SU-DHL-6 (cell line): Measurements from ENCODE around the gene KLHL30.

Source experiments
- H2AFZ ChIP-seq: fragments of 200-600 bp; sonication (generic); 2 replicates; pipeline ENCODE4 v1.6.1; 2014; ENCODE audit warnings: low read depth, mild to moderate bottlenecking, moderate library complexity, mixed read lengths, antibody characterized with exemption, low read length; ENCODE audit not compliant: severe bottlenecking
- H3F3A ChIP-seq: fragments of 200-600 bp; shearing (Covaris generic); 2 replicates; pipeline ENCODE4 v1.6.0; 2016; ENCODE audit warnings: antibody characterized with exemption, mild to moderate bottlenecking; ENCODE audit not compliant: insufficient read depth
- H3K27ac ChIP-seq: fragments of 200-600 bp; sonication (generic); 2 replicates; pipeline ENCODE4 v1.5.1; 2016; ENCODE audit warnings: low read depth, mild to moderate bottlenecking, low read length, moderate library complexity, mixed read lengths
- H3K27me3 ChIP-seq: fragments of 200-600 bp; sonication (generic), shearing (Covaris generic); 2 replicates; pipeline ENCODE4 v1.6.0; 2014; ENCODE audit warnings: mild to moderate bottlenecking, low read length
- H3K36me3 ChIP-seq: fragments of 200-600 bp; sonication (generic); 2 replicates; pipeline ENCODE4 v1.6.1; 2014; ENCODE audit warnings: mild to moderate bottlenecking, low read length, mixed read lengths
- H3K4me2 ChIP-seq: fragments of 300-600, 200-600 bp; shearing (Covaris generic), sonication (generic); 2 replicates; pipeline ENCODE4 v1.6.0; 2014; ENCODE audit warnings: low read length, low read depth, mild to moderate bottlenecking; ENCODE audit not compliant: poor library complexity, severe bottlenecking
- H3K4me3 ChIP-seq: fragments of 200-600 bp; sonication (generic); 2 replicates; pipeline ENCODE4 v1.5.1; 2014; ENCODE audit warnings: antibody characterized with exemption, low read length, mild to moderate bottlenecking, mixed read lengths; ENCODE audit not compliant: insufficient read depth, poor library complexity, severe bottlenecking
- H3K79me2 ChIP-seq: fragments of 200-600 bp; sonication (generic); 2 replicates; pipeline ENCODE4 v1.6.1; 2014; ENCODE audit warnings: mild to moderate bottlenecking, low read length, moderate library complexity; ENCODE audit not compliant: insufficient read depth
- H3K9ac ChIP-seq: fragments of 200-600 bp; sonication (generic); 2 replicates; pipeline ENCODE4 v1.7.0; 2014; ENCODE audit warnings: mild to moderate bottlenecking, low read length
- H3K9me2 ChIP-seq: fragments of 200-600 bp; sonication (generic); replicated peaks from 2 replicates; pipeline ENCODE4 v1.6.1; 2014; ENCODE audit warnings: low read length; ENCODE audit not compliant: insufficient read depth
- H3K9me3 ChIP-seq: fragments of 200-600 bp; sonication (generic); 2 replicates; pipeline ENCODE4 v1.6.1; 2014; ENCODE audit warnings: low read length, mixed read lengths; ENCODE audit not compliant: insufficient read depth
- H4K20me1 ChIP-seq: fragments of 200-600 bp; sonication (generic); 2 replicates; pipeline ENCODE4 v1.6.1; 2014; ENCODE audit warnings: low read depth, mild to moderate bottlenecking, antibody characterized with exemption, low read length, moderate library complexity, mixed read lengths
- CTCF ChIP-seq: fragments of 200-600 bp; sonication (generic); IDR thresholded peaks from one replicate; pipeline ENCODE4 v1.5.1; 2017; ENCODE audit warnings: antibody characterized with exemption, mild to moderate bottlenecking, low read length, moderate library complexity; ENCODE audit not compliant: insufficient read depth, poor library complexity, severe bottlenecking
- EZH2phosphoT487 ChIP-seq: fragments of 200-600 bp; sonication (generic), shearing (Covaris generic); conservative IDR thresholded peaks from 2 replicates; pipeline ENCODE4 v1.6.1; 2018; ENCODE audit warnings: mild to moderate bottlenecking, antibody characterized with exemption, low read length, moderate library complexity, mixed read lengths

Gene KLHL30

GRCh38 chr2:238095143-238095542 lies 43.3 kb upstream of the KLHL30 start:
- Histone ChIP-seq H2AFZ (no peak overlapping the region), H3K9me2 (no peaks in the 10 kb centered on the region), H3K4me2 (no peak overlapping the region), H3K9me3 (no peaks in the 10 kb centered on the region), H3F3A (0 out of 2 replicates have a peak, but pooled peaks cover 5% of the 10 kb centered on the region), H3K36me3 (no peaks in the 10 kb centered on the region), H3K4me3 (no peak overlapping the region), H3K9ac (no peak overlapping the region), H4K20me1 (no peaks in the 10 kb centered on the region), H3K79me2 (no peaks in the 10 kb centered on the region), H3K27me3 (no peaks in the 10 kb centered on the region), H3K27ac (no peak overlapping the region)
- TF ChIP-seq EZH2phosphoT487 (no peak), CTCF (no peak)

GRCh38 chr2:238096311-238097011 lies 42.0 kb upstream of the KLHL30 start:
- Histone ChIP-seq H3K79me2 (no peaks in the 10 kb centered on the region), H3K9ac (no peak overlapping the region), H2AFZ (no peak overlapping the region), H3K27ac (no peak overlapping the region), H3K4me2 (no peak overlapping the region), H4K20me1 (no peaks in the 10 kb centered on the region), H3F3A (0 out of 2 replicates have a peak, but pooled peaks cover 5% of the 10 kb centered on the region), H3K4me3 (no peak overlapping the region), H3K9me2 (no peaks in the 10 kb centered on the region), H3K27me3 (no peaks in the 10 kb centered on the region), H3K9me3 (no peaks in the 10 kb centered on the region), H3K36me3 (no peaks in the 10 kb centered on the region)
- TF ChIP-seq CTCF (no peak), EZH2phosphoT487 (no peak)

GRCh38 chr2:238097201-238097987 lies 41.1 kb upstream of the KLHL30 start:
- H3K9me3 ChIP-seq: no peaks in the 10 kb centered on the region
- H3K27ac ChIP-seq: no peak overlapping the region
- no peaks in the 10 kb centered on the region for H3K27me3 ChIP-seq
- H3K79me2 ChIP-seq: no peaks in the 10 kb centered on the region
- no peak overlapping the region for H3K4me2 ChIP-seq
- no peaks in the 10 kb centered on the region for H4K20me1 ChIP-seq
- H3K4me3 ChIP-seq: no peak overlapping the region
- TF ChIP-seq EZH2phosphoT487 (no peak), CTCF (no peak)
- H2AFZ ChIP-seq: no peak overlapping the region
- H3K36me3 ChIP-seq: no peaks in the 10 kb centered on the region
- no peaks in the 10 kb centered on the region for H3K9me2 ChIP-seq
- H3K9ac ChIP-seq: no peak overlapping the region
- H3F3A ChIP-seq: 0 out of 2 replicates have a peak, but pooled peaks cover 5% of the 10 kb centered on the region
